ENCODE data around the gene SRP19. TPM values are rescaled to one million over a fixed set of nuclear protein-coding genes. Genes with fewer than 3 reads are reported as not detected.

Gene SRP19
- total and polyA plus RNA-seq, 2 of the 8 experiments (the other 6 are each of a cell fraction or from before 2014, with no cell fraction given): 27.5 to 79.9 TPM

Other genes with a start within 250 kb of the SRP19 start
- 41.9 and 44.0 TPM in 2 replicates for gene APC, start 123.4 kb upstream of the SRP19 start, total RNA-seq (2021; fragmentation: NEBNext Ultra II Directional; extraction: Animal tissue kit (Norgen Biotek cat#: 25700))
- 6.8 and 7.0 TPM in 2 replicates for gene APC, start 123.4 kb upstream of the SRP19 start, polyA plus RNA-seq (2011; rRNA removed)
- gene REEP5, start 60.9 kb downstream of the SRP19 start, total RNA-seq (2021; fragmentation: NEBNext Ultra II Directional; extraction: Animal tissue kit (Norgen Biotek cat#: 25700)): 56.6 and 58.3 TPM in 2 replicates
- gene REEP5, start 60.9 kb downstream of the SRP19 start, polyA plus RNA-seq (2011; rRNA removed): 69.3 and 94.3 TPM in 2 replicates
- 162 and 173 TPM in 2 replicates for gene DCP2, start 115.5 kb downstream of the SRP19 start, total RNA-seq (2021; fragmentation: NEBNext Ultra II Directional; extraction: Animal tissue kit (Norgen Biotek cat#: 25700))
- gene DCP2, start 115.5 kb downstream of the SRP19 start, polyA plus RNA-seq (2011; rRNA removed): 14.4 and 41.7 TPM in 2 replicates